Measurements from ENCODE around the gene RPS15.

The RPS15 gene

GRCh38 chr19:1456121-1456900 is 18.1 kb downstream of the RPS15 start:
- H2AFZ ChIP-seq (ENCODE audit: low read depth), result no peak overlapping the region; the same call in 1 of the 2 replicates
- no peak for TF ChIP-seq CTCF (conservative IDR thresholded peaks at IDR 0.05; ENCODE audit: low read depth, low read length)
- no peak overlapping the region for H3K27ac ChIP-seq
- no peak overlapping the region for H3K9ac ChIP-seq
- H4K20me1 ChIP-seq (ENCODE audit: insufficient read depth), result no peaks in the 10 kb centered on the region
- H3K79me2 ChIP-seq (ENCODE audit: insufficient read depth, low read depth), result no peaks in the 10 kb centered on the region
- peak overlapping the region; percentile 39; the same call in 1 of the 2 replicates for H3K4me2 ChIP-seq
- H3K4me3 ChIP-seq (IDR thresholded peaks at IDR 0.05; ENCODE audit: insufficient read depth, low read depth, low read length), result no peak overlapping the region
- peaks cover 86% of the 10 kb centered on the region for H3K27me3 ChIP-seq (ENCODE audit: insufficient read depth, low read depth)
- H3K4me1 ChIP-seq (ENCODE audit: low read depth, poor library complexity, severe bottlenecking), result peaks cover 17% of the 10 kb centered on the region
- no peaks in the 10 kb centered on the region for H3K36me3 ChIP-seq (ENCODE audit: insufficient read depth)

- H3K4me2 ChIP-seq, result no peak overlapping the region
- peaks cover 78% of the 10 kb centered on the region for H3K27me3 ChIP-seq (ENCODE audit: insufficient read depth, low read depth)
Measured at GRCh38 chr19:1457031-1457739, 19.0 kb downstream of the RPS15 start.

GRCh38 chr19:1457892-1458291 is 19.7 kb downstream of the RPS15 start:
- no peak for TF ChIP-seq CTCF (conservative IDR thresholded peaks at IDR 0.05; ENCODE audit: low read depth, low read length)
- no peaks in the 10 kb centered on the region for H4K20me1 ChIP-seq (ENCODE audit: insufficient read depth)

More at GRCh38 chr19:1457031-1457739, 19.0 kb downstream of the RPS15 start:
- H3K4me1 ChIP-seq (ENCODE audit: low read depth, poor library complexity, severe bottlenecking), result peaks cover 17% of the 10 kb centered on the region
- H3K4me3 ChIP-seq (IDR thresholded peaks at IDR 0.05; ENCODE audit: insufficient read depth, low read depth, low read length), result no peak overlapping the region
- H4K20me1 ChIP-seq (ENCODE audit: insufficient read depth), result no peaks in the 10 kb centered on the region
- no peak overlapping the region for H3K27ac ChIP-seq
- H3K9ac ChIP-seq, result no peak overlapping the region
- no peak for TF ChIP-seq CTCF (conservative IDR thresholded peaks at IDR 0.05; ENCODE audit: low read depth, low read length)
- no peaks in the 10 kb centered on the region for H3K36me3 ChIP-seq (ENCODE audit: insufficient read depth)
- no peak overlapping the region for H2AFZ ChIP-seq (ENCODE audit: low read depth)
- no peaks in the 10 kb centered on the region for H3K79me2 ChIP-seq (ENCODE audit: insufficient read depth, low read depth)

GRCh38 chr19:1459479-1459878 is 21.3 kb downstream of the RPS15 start:
- Histone ChIP-seq H4K20me1 (ENCODE audit: insufficient read depth) (no peaks in the 10 kb centered on the region), H3K79me2 (ENCODE audit: insufficient read depth, low read depth) (no peaks in the 10 kb centered on the region), H2AFZ (ENCODE audit: low read depth) (no peak overlapping the region), H3K4me1 (ENCODE audit: low read depth, poor library complexity, severe bottlenecking) (peaks cover 10% of the 10 kb centered on the region), H3K4me2 (no peak overlapping the region), H3K27me3 (ENCODE audit: insufficient read depth, low read depth) (peaks cover 56% of the 10 kb centered on the region), H3K4me3 (IDR thresholded peaks at IDR 0.05; ENCODE audit: insufficient read depth, low read depth, low read length) (no peak overlapping the region), H3K27ac (no peak overlapping the region), H3K36me3 (ENCODE audit: insufficient read depth) (no peaks in the 10 kb centered on the region), H3K9ac (no peak overlapping the region)
- no peak for TF ChIP-seq CTCF (conservative IDR thresholded peaks at IDR 0.05; ENCODE audit: low read depth, low read length)

More at GRCh38 chr19:1457892-1458291, 19.7 kb downstream of the RPS15 start:
- no peak overlapping the region for H3K27ac ChIP-seq
- no peaks in the 10 kb centered on the region for H3K79me2 ChIP-seq (ENCODE audit: insufficient read depth, low read depth)
- H3K9ac ChIP-seq, result no peak overlapping the region
- H3K27me3 ChIP-seq (ENCODE audit: insufficient read depth, low read depth), result peaks cover 72% of the 10 kb centered on the region
- H3K4me1 ChIP-seq (ENCODE audit: low read depth, poor library complexity, severe bottlenecking), result peaks cover 17% of the 10 kb centered on the region
- H3K4me2 ChIP-seq, result no peak overlapping the region
- no peak overlapping the region for H3K4me3 ChIP-seq (IDR thresholded peaks at IDR 0.05; ENCODE audit: insufficient read depth, low read depth, low read length)
- H2AFZ ChIP-seq (ENCODE audit: low read depth), result no peak overlapping the region
- H3K36me3 ChIP-seq (ENCODE audit: insufficient read depth), result no peaks in the 10 kb centered on the region

All from KMS-11 (cell line).